Measurements from ENCODE around the gene NFX1.
"Not testable (repeated sequence)": the region's sequence is repeated elsewhere in the genome, so short reads cannot be mapped to it uniquely, and the experiment has no call there.

The NFX1 gene

GRCh38 chr9:33388110-33388994 lies 98.0 kb downstream of the NFX1 start:
- no peaks in the 10 kb centered on the region for H3K9me3 ChIP-seq (ENCODE audit: control extremely low read depth in 1 of 5, control insufficient read depth in 4 of 5, insufficient read depth in 2 of 5, low read depth in 1 of 5, low read length in 4 of 5)
- no peak overlapping the region for H3K4me3 ChIP-seq (ENCODE audit: control insufficient read depth in 1 of 7, extremely low read depth in 1 of 7, insufficient read depth in 4 of 7, low read depth in 2 of 7, low read length in 6 of 7)
- no peak overlapping the region for H3K27ac ChIP-seq (ENCODE audit: insufficient read depth in 1 of 2, low read depth in 1 of 2, low read length in 2 of 2, poor library complexity in 1 of 2, severe bottlenecking in 2 of 2)
- no peaks in the 10 kb centered on the region for H3K4me1 ChIP-seq (ENCODE audit: control extremely low read depth in 1 of 4, control insufficient read depth in 4 of 4, insufficient read depth in 4 of 4, low read length in 3 of 4)
- H3K27me3 ChIP-seq (replicated peaks in 2 of 5; ENCODE audit: control insufficient read depth in 4 of 5, insufficient read depth in 5 of 5, low read length in 4 of 5), result no peaks in the 10 kb centered on the region
- CTCF ChIA-PET, result no interaction called here
- POLR2A ChIA-PET, result no interaction called here
- DNase-seq, result no peak
- WGBS (ENCODE audit: insufficient coverage), result 93% methylated on average over 15 of the region's 15 CpGs
- no peaks in the 10 kb centered on the region for H3K36me3 ChIP-seq (ENCODE audit: control insufficient read depth in 4 of 4, insufficient read depth in 4 of 4, low read length in 3 of 4)

- H3K9me3 ChIP-seq (ENCODE audit: control extremely low read depth in 1 of 5, control insufficient read depth in 4 of 5, insufficient read depth in 2 of 5, low read depth in 1 of 5, low read length in 4 of 5); H3K36me3 ChIP-seq (ENCODE audit: control insufficient read depth in 4 of 4, insufficient read depth in 4 of 4, low read length in 3 of 4); H3K27ac ChIP-seq (ENCODE audit: insufficient read depth in 1 of 2, low read depth in 1 of 2, low read length in 2 of 2, poor library complexity in 1 of 2, severe bottlenecking in 2 of 2); H3K4me1 ChIP-seq (ENCODE audit: control extremely low read depth in 1 of 4, control insufficient read depth in 4 of 4, insufficient read depth in 4 of 4, low read length in 3 of 4); H3K27me3 ChIP-seq (replicated peaks in 2 of 5; ENCODE audit: control insufficient read depth in 4 of 5, insufficient read depth in 5 of 5, low read length in 4 of 5); POLR2A ChIA-PET; H3K4me3 ChIP-seq (ENCODE audit: control insufficient read depth in 1 of 7, extremely low read depth in 1 of 7, insufficient read depth in 4 of 7, low read depth in 2 of 7, low read length in 6 of 7): not testable (repeated sequence)
- DNase-seq, result peak in 1 of 3 donors; percentile 17
- 86% methylated on average over 2 of the region's 9 CpGs for WGBS (ENCODE audit: insufficient coverage)
- CTCF ChIA-PET, result interaction anchor here (1.2 to 2.1 kb wide), 2 partner anchors 13 to 15 kb away, joined by 3 to 6 read pairs; no protein-coding TSS in a partner anchor
Measured at GRCh38 chr9:33391111-33391771, 100.9 kb downstream of the NFX1 start.

GRCh38 chr9:33392591-33393021 lies 102.3 kb downstream of the NFX1 start:
- H3K36me3 ChIP-seq (ENCODE audit: control insufficient read depth in 4 of 4, insufficient read depth in 4 of 4, low read length in 3 of 4); H3K4me1 ChIP-seq (ENCODE audit: control extremely low read depth in 1 of 4, control insufficient read depth in 4 of 4, insufficient read depth in 4 of 4, low read length in 3 of 4); H3K9me3 ChIP-seq (ENCODE audit: control extremely low read depth in 1 of 5, control insufficient read depth in 4 of 5, insufficient read depth in 2 of 5, low read depth in 1 of 5, low read length in 4 of 5); DNase-seq; H3K27ac ChIP-seq (ENCODE audit: insufficient read depth in 1 of 2, low read depth in 1 of 2, low read length in 2 of 2, poor library complexity in 1 of 2, severe bottlenecking in 2 of 2); H3K4me3 ChIP-seq (ENCODE audit: control insufficient read depth in 1 of 7, extremely low read depth in 1 of 7, insufficient read depth in 4 of 7, low read depth in 2 of 7, low read length in 6 of 7); POLR2A ChIA-PET; H3K27me3 ChIP-seq (replicated peaks in 2 of 5; ENCODE audit: control insufficient read depth in 4 of 5, insufficient read depth in 5 of 5, low read length in 4 of 5): not testable (repeated sequence)
- CTCF ChIA-PET, result interaction anchor here (1.0 kb wide), 1 partner anchor 55 kb away, joined by 3 read pairs; the partner anchor contains the start of gene AQP3
- 92% methylated on average over 6 of the region's 7 CpGs for whole genome bisulfite sequencing (ENCODE audit: insufficient coverage)

GRCh38 chr9:33393581-33393980 lies 103.3 kb downstream of the NFX1 start:
- no peak for DNase-seq
- 93% methylated on average over 9 of the region's 11 CpGs for WGBS (ENCODE audit: insufficient coverage)
- no peaks in the 10 kb centered on the region for H3K9me3 ChIP-seq (ENCODE audit: control extremely low read depth in 1 of 5, control insufficient read depth in 4 of 5, insufficient read depth in 2 of 5, low read depth in 1 of 5, low read length in 4 of 5)
- no peaks in the 10 kb centered on the region for H3K36me3 ChIP-seq (ENCODE audit: control insufficient read depth in 4 of 4, insufficient read depth in 4 of 4, low read length in 3 of 4)
- H3K4me1 ChIP-seq (ENCODE audit: control extremely low read depth in 1 of 4, control insufficient read depth in 4 of 4, insufficient read depth in 4 of 4, low read length in 3 of 4), result no peaks in the 10 kb centered on the region
- no peak overlapping the region for H3K4me3 ChIP-seq (ENCODE audit: control insufficient read depth in 1 of 7, extremely low read depth in 1 of 7, insufficient read depth in 4 of 7, low read depth in 2 of 7, low read length in 6 of 7)
- H3K27ac ChIP-seq (ENCODE audit: insufficient read depth in 1 of 2, low read depth in 1 of 2, low read length in 2 of 2, poor library complexity in 1 of 2, severe bottlenecking in 2 of 2), result no peak overlapping the region
- no peaks in the 10 kb centered on the region for H3K27me3 ChIP-seq (replicated peaks in 2 of 5; ENCODE audit: control insufficient read depth in 4 of 5, insufficient read depth in 5 of 5, low read length in 4 of 5)
- ChIA-PET POLR2A (no interaction called here), CTCF (interaction anchor here (2.1 kb wide), 1 partner anchor 19 kb away, joined by 11 read pairs; no protein-coding TSS in a partner anchor)

GRCh38 chr9:33393986-33394385 lies 103.7 kb downstream of the NFX1 start:
- H3K27me3 ChIP-seq (replicated peaks in 2 of 5; ENCODE audit: control insufficient read depth in 4 of 5, insufficient read depth in 5 of 5, low read length in 4 of 5); H3K4me3 ChIP-seq (ENCODE audit: control insufficient read depth in 1 of 7, extremely low read depth in 1 of 7, insufficient read depth in 4 of 7, low read depth in 2 of 7, low read length in 6 of 7); H3K9me3 ChIP-seq (ENCODE audit: control extremely low read depth in 1 of 5, control insufficient read depth in 4 of 5, insufficient read depth in 2 of 5, low read depth in 1 of 5, low read length in 4 of 5); DNase-seq; POLR2A ChIA-PET; H3K27ac ChIP-seq (ENCODE audit: insufficient read depth in 1 of 2, low read depth in 1 of 2, low read length in 2 of 2, poor library complexity in 1 of 2, severe bottlenecking in 2 of 2); H3K36me3 ChIP-seq (ENCODE audit: control insufficient read depth in 4 of 4, insufficient read depth in 4 of 4, low read length in 3 of 4); H3K4me1 ChIP-seq (ENCODE audit: control extremely low read depth in 1 of 4, control insufficient read depth in 4 of 4, insufficient read depth in 4 of 4, low read length in 3 of 4): not testable (repeated sequence)
- CTCF ChIA-PET, result interaction anchor here (2.1 kb wide), 1 partner anchor 19 kb away, joined by 11 read pairs; no protein-coding TSS in a partner anchor
- 67% methylated on average over 3 of the region's 3 CpGs for WGBS (ENCODE audit: insufficient coverage)

GRCh38 chr9:33395159-33395879 lies 105.0 kb downstream of the NFX1 start:
- CTCF ChIA-PET, result interaction anchor here (2.1 kb wide), 1 partner anchor 21 kb away, joined by 11 read pairs; no protein-coding TSS in a partner anchor
- H3K27ac ChIP-seq (ENCODE audit: insufficient read depth in 1 of 2, low read depth in 1 of 2, low read length in 2 of 2, poor library complexity in 1 of 2, severe bottlenecking in 2 of 2); H3K4me3 ChIP-seq (ENCODE audit: control insufficient read depth in 1 of 7, extremely low read depth in 1 of 7, insufficient read depth in 4 of 7, low read depth in 2 of 7, low read length in 6 of 7); DNase-seq; H3K36me3 ChIP-seq (ENCODE audit: control insufficient read depth in 4 of 4, insufficient read depth in 4 of 4, low read length in 3 of 4); H3K27me3 ChIP-seq (replicated peaks in 2 of 5; ENCODE audit: control insufficient read depth in 4 of 5, insufficient read depth in 5 of 5, low read length in 4 of 5); H3K4me1 ChIP-seq (ENCODE audit: control extremely low read depth in 1 of 4, control insufficient read depth in 4 of 4, insufficient read depth in 4 of 4, low read length in 3 of 4); POLR2A ChIA-PET; H3K9me3 ChIP-seq (ENCODE audit: control extremely low read depth in 1 of 5, control insufficient read depth in 4 of 5, insufficient read depth in 2 of 5, low read depth in 1 of 5, low read length in 4 of 5): not testable (repeated sequence)
- WGBS (ENCODE audit: insufficient coverage), result 98% methylated on average over 11 of the region's 15 CpGs

Measured in common myeloid progenitor, CD34-positive (primary cell).